PC-9 (cell line): ENCODE measurements around the gene PC. TPM values are rescaled to one million over a fixed set of nuclear protein-coding genes. Genes with fewer than 3 reads are reported as not detected.

ENCODE experiments used
- BruUV-seq: library from RNA; stranded (reverse); fragments of 400-500 nt; replicated peaks from 2 replicates; lab custom pipeline; 2021; lab: Mats Ljungman, UMichigan
- CTCF ChIA-PET: fragments of 300-600 bp; sonication (Branson Sonifier 250); formaldehyde crosslinking; loops from one replicate; lab custom pipeline; 2022; ENCODE audit warnings: antibody characterized with exemption; lab: Charles Lee
- POLR2A ChIA-PET: fragments of 300-600 bp; sonication (Branson Sonifier 250); formaldehyde crosslinking; loops from one replicate; lab custom pipeline; 2022; ENCODE audit warnings: antibody characterized with exemption; ENCODE audit not compliant: unreplicated experiment; lab: Charles Lee
- DNase-seq, 2 experiments: peaks; one replicate each; pipeline versions ENCODE4 v3.0.0 to v3.0.0-alpha.2; 2015 to 2022; ENCODE audit warnings: mixed read lengths in 1 of 2
- H2AFZ ChIP-seq: fragments of 200-600 bp; sonication (generic); 2 replicates; pipeline ENCODE4 v1.8.1; 2017; ENCODE audit warnings: antibody characterized with exemption
- H3F3A ChIP-seq: fragments of 200-600 bp; sonication (generic); 2 replicates; pipeline ENCODE4 v1.8.1; 2017; ENCODE audit warnings: antibody characterized with exemption, mild to moderate bottlenecking, low read depth; ENCODE audit not compliant: insufficient read depth
- H3K27ac ChIP-seq: fragments of 200-600 bp; sonication (generic); 2 replicates; pipeline ENCODE4 v1.6.1; 2016; ENCODE audit warnings: mixed run types
- H3K27me3 ChIP-seq: fragments of 200-600 bp; sonication (generic); 2 replicates; pipeline ENCODE4 v1.6.1; 2016; ENCODE audit warnings: low read depth, mixed run types; ENCODE audit not compliant: insufficient read depth
- H3K36me3 ChIP-seq: fragments of 200-600 bp; sonication (generic); 2 replicates; pipeline ENCODE4 v1.6.1; 2016; ENCODE audit warnings: low read depth, mixed run types
- H3K4me1 ChIP-seq: fragments of 200-600 bp; sonication (generic); replicated peaks from 2 replicates; pipeline ENCODE4 v1.6.1; 2016; ENCODE audit warnings: mixed run types; ENCODE audit not compliant: insufficient read depth
- H3K4me2 ChIP-seq: fragments of 200-600 bp; sonication (generic); 2 replicates; pipeline ENCODE4 v1.6.1; 2017; ENCODE audit warnings: mixed run types
- H3K4me3 ChIP-seq: fragments of 200-600 bp; sonication (generic); 2 replicates; pipeline ENCODE4 v1.6.1; 2016; ENCODE audit warnings: mixed run types
- H3K79me2 ChIP-seq: fragments of 200-600 bp; sonication (generic); 2 replicates; pipeline ENCODE4 v1.6.1; 2017; ENCODE audit warnings: low read depth, mixed run types
- H3K9me2 ChIP-seq: fragments of 200-600 bp; sonication (generic); 2 replicates; pipeline ENCODE4 v1.8.1; 2017; ENCODE audit warnings: mild to moderate bottlenecking; ENCODE audit not compliant: insufficient read depth
- H3K9me3 ChIP-seq: fragments of 200-600 bp; sonication (generic); 2 replicates; pipeline ENCODE4 v1.8.1; 2016; ENCODE audit warnings: low read depth; ENCODE audit not compliant: insufficient read depth
- H4K20me1 ChIP-seq: fragments of 200-600 bp; sonication (generic); 2 replicates; pipeline ENCODE4 v1.8.1; 2017; ENCODE audit not compliant: insufficient read depth
- CTCF ChIP-seq: fragments of 200-600 bp; sonication (generic); conservative IDR thresholded peaks from 2 replicates; pipeline ENCODE4 v1.6.1; 2017; ENCODE audit warnings: mixed run types, antibody characterized with exemption, mild to moderate bottlenecking, moderate library complexity
- EZH2 ChIP-seq: fragments of 200-600 bp; sonication (generic); IDR thresholded peaks from 2 replicates; pipeline ENCODE4 v1.8.0; 2017; ENCODE audit warnings: antibody characterized with exemption, low read depth
- intact Hi-C: fragments of 100-400 bp; cut with micrococcal nuclease; formaldehyde crosslinking; loops from one replicate; pipeline ENCODE4 v1.10.0; 2022; ENCODE audit not compliant: unreplicated experiment
- total RNA-seq: library from RNA; stranded (reverse); gene quantifications from 2 replicates; pipeline ENCODE4 v1.2.3, GENCODE V29; 2021

PC gene
- total RNA-seq, 1 experiment from 2014 or later, result 38.9 TPM

GRCh38 chr11:66879583-66879982 lies 78.6 kb downstream of the PC start:
- H3K27me3 ChIP-seq, result no peaks in the 10 kb centered on the region
- H3K79me2 ChIP-seq, result no peaks in the 10 kb centered on the region
- H2AFZ ChIP-seq, result no peak overlapping the region
- no peak overlapping the region for H3K4me2 ChIP-seq
- DNase-seq, result no peak
- peaks cover 58% of the 10 kb centered on the region for H3K4me1 ChIP-seq
- intact Hi-C loops, result no loop called here
- BruUV-seq, result no TSS peak
- H3K9me3 ChIP-seq, result no peaks in the 10 kb centered on the region
- no peak overlapping the region for H3K4me3 ChIP-seq
- POLR2A ChIA-PET, result interaction anchor here (0.5 kb wide), 2 partner anchors 23 to 779 kb away, joined by 4 to 6 read pairs; no protein-coding TSS in a partner anchor
- TF ChIP-seq CTCF (no peak), EZH2 (no peak)
- H3K36me3 ChIP-seq, result no peaks in the 10 kb centered on the region
- H3K9me2 ChIP-seq, result no peaks in the 10 kb centered on the region
- CTCF ChIA-PET, result no interaction called here
- peaks cover 45% of the 10 kb centered on the region for H3F3A ChIP-seq
- no peaks in the 10 kb centered on the region for H4K20me1 ChIP-seq
- H3K27ac ChIP-seq, result no peak overlapping the region

GRCh38 chr11:66879000-66879399 lies 79.2 kb downstream of the PC start:
- TF ChIP-seq CTCF, result no peak
- TF ChIP-seq EZH2, result no peak
- H3K79me2 ChIP-seq, result no peaks in the 10 kb centered on the region
- no peaks in the 10 kb centered on the region for H3K9me3 ChIP-seq
- no peak overlapping the region for H3K4me3 ChIP-seq
- H3K4me1 ChIP-seq, result peaks cover 53% of the 10 kb centered on the region
- DNase-seq, result no peak
- intact Hi-C loops, result no loop called here
- H2AFZ ChIP-seq, result no peak overlapping the region
- POLR2A ChIA-PET, result no interaction called here
- peaks cover 40% of the 10 kb centered on the region for H3F3A ChIP-seq
- H3K27me3 ChIP-seq, result no peaks in the 10 kb centered on the region
- H3K9me2 ChIP-seq, result no peaks in the 10 kb centered on the region
- no peaks in the 10 kb centered on the region for H3K36me3 ChIP-seq
- H3K27ac ChIP-seq, result no peak overlapping the region
- no peaks in the 10 kb centered on the region for H4K20me1 ChIP-seq
- no TSS peak for BruUV-seq
- no peak overlapping the region for H3K4me2 ChIP-seq
- CTCF ChIA-PET, result no interaction called here

- Histone ChIP-seq H3K27ac (no peak overlapping the region), H2AFZ (no peak overlapping the region), H3K4me1 (peaks cover 48% of the 10 kb centered on the region), H3K27me3 (no peaks in the 10 kb centered on the region), H3K9me3 (no peaks in the 10 kb centered on the region), H3K36me3 (no peaks in the 10 kb centered on the region), H3K4me2 (no peak overlapping the region), H3K4me3 (no peak overlapping the region), H3K79me2 (no peaks in the 10 kb centered on the region), H3F3A (peaks cover 34% of the 10 kb centered on the region), H4K20me1 (no peaks in the 10 kb centered on the region), H3K9me2 (no peaks in the 10 kb centered on the region)
- intact Hi-C loops, result no loop called here
- DNase-seq, result no peak
- ChIA-PET POLR2A (interaction anchor here (0.6 kb wide), 1 partner anchor 439 kb away, joined by 5 read pairs; no protein-coding TSS in a partner anchor), CTCF (no interaction called here)
- TF ChIP-seq CTCF, result no peak
- TF ChIP-seq EZH2, result no peak
- BruUV-seq, result no TSS peak
These were observed 79.7 kb downstream of the PC start for GRCh38 chr11:66878474-66878873.
